Panc1 (cell line): ENCODE results near the gene ACSM6.

ENCODE experiments used
- POLR2AphosphoS5 ChIP-seq: IDR thresholded peaks from 2 replicates; pipeline ENCODE4 v1.6.1; 2012; ENCODE audit warnings: mild to moderate bottlenecking, low read depth, low read length, moderate library complexity
- TCF7L2 ChIP-seq: IDR thresholded peaks from 2 replicates; pipeline ENCODE4 v1.6.1; 2011; ENCODE audit warnings: mild to moderate bottlenecking, low read depth, low read length, inconsistent platforms
- TF ChIP-seq, protein P1 (sequence below): fragments of 450-650 bp; IDR thresholded peaks from 2 replicates; pipeline ENCODE4 v1.5.1; 2017; ENCODE audit warnings: mild to moderate bottlenecking
- TF ChIP-seq, protein P2 (sequence below), 2 experiments: IDR thresholded peaks; 2 replicates each; pipeline ENCODE4 v1.6.1; 2011 to 2012; ENCODE audit warnings: low read depth in 2 of 2, control low read depth in 1 of 2, low read length in 1 of 2, mild to moderate bottlenecking in 1 of 2, moderate library complexity in 1 of 2; ENCODE audit not compliant: insufficient read depth in 1 of 2

DNA sequence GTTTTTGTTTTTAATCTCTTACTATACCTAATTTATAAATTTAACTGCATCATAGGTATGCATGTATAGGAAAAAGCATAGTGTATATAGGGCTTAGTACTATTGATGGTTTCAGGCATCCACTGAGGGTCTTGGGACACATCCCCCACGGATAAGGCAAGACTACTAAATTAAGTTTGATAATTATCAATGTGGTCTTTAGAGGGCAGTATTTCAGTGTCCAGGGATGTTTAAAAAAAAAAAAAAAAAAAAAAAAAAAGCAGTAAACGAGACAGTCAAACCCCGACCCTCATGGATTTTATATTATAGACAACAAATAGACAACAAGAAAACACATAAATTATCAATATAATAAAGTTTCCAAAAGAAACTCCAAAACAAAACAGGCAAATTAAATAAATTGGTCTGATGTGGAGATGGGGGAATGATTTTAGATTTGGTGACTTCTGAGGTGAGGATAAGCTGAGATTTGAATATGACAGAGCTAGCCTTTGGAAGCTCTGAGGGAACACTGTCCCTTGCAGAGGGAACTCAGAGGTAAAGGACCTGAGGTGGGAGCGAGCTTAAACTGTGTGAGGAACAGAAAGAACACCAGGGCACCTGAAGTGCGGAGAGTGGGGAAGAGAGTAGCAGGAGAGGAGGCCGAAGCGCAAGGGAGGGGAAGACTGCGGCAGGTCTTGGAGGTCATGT, 14.8 kb downstream of the ACSM6 start:
- TF ChIP-seq, protein P1, sequence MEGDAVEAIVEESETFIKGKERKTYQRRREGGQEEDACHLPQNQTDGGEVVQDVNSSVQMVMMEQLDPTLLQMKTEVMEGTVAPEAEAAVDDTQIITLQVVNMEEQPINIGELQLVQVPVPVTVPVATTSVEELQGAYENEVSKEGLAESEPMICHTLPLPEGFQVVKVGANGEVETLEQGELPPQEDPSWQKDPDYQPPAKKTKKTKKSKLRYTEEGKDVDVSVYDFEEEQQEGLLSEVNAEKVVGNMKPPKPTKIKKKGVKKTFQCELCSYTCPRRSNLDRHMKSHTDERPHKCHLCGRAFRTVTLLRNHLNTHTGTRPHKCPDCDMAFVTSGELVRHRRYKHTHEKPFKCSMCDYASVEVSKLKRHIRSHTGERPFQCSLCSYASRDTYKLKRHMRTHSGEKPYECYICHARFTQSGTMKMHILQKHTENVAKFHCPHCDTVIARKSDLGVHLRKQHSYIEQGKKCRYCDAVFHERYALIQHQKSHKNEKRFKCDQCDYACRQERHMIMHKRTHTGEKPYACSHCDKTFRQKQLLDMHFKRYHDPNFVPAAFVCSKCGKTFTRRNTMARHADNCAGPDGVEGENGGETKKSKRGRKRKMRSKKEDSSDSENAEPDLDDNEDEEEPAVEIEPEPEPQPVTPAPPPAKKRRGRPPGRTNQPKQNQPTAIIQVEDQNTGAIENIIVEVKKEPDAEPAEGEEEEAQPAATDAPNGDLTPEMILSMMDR: peak; percentile 72; the same call in 1 of the 2 replicates
- no peak for TF ChIP-seq POLR2AphosphoS5
- TF ChIP-seq, protein P2, sequence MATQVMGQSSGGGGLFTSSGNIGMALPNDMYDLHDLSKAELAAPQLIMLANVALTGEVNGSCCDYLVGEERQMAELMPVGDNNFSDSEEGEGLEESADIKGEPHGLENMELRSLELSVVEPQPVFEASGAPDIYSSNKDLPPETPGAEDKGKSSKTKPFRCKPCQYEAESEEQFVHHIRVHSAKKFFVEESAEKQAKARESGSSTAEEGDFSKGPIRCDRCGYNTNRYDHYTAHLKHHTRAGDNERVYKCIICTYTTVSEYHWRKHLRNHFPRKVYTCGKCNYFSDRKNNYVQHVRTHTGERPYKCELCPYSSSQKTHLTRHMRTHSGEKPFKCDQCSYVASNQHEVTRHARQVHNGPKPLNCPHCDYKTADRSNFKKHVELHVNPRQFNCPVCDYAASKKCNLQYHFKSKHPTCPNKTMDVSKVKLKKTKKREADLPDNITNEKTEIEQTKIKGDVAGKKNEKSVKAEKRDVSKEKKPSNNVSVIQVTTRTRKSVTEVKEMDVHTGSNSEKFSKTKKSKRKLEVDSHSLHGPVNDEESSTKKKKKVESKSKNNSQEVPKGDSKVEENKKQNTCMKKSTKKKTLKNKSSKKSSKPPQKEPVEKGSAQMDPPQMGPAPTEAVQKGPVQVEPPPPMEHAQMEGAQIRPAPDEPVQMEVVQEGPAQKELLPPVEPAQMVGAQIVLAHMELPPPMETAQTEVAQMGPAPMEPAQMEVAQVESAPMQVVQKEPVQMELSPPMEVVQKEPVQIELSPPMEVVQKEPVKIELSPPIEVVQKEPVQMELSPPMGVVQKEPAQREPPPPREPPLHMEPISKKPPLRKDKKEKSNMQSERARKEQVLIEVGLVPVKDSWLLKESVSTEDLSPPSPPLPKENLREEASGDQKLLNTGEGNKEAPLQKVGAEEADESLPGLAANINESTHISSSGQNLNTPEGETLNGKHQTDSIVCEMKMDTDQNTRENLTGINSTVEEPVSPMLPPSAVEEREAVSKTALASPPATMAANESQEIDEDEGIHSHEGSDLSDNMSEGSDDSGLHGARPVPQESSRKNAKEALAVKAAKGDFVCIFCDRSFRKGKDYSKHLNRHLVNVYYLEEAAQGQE (IDR thresholded peaks at IDR 0.05; ENCODE audit: insufficient read depth in 1 of 2, low read depth in 2 of 2, low read length in 1 of 2): no peak
- TF ChIP-seq TCF7L2: no peak
